GM23248 (cell line): ENCODE results near the gene NEU4.

Source experiments
- EZH2 ChIP-seq: fragments of 200-600 bp; sonication (generic); IDR thresholded peaks from 2 replicates; pipeline ENCODE4 v1.6.1; 2018; ENCODE audit warnings: antibody characterized with exemption, mild to moderate bottlenecking; ENCODE audit not compliant: insufficient read depth, poor library complexity, severe bottlenecking
- EZH2phosphoT487 ChIP-seq: fragments of 200-600 bp; sonication (generic); IDR thresholded peaks from 2 replicates; pipeline ENCODE4 v1.6.1; 2018; ENCODE audit warnings: antibody characterized with exemption, moderate library complexity, mild to moderate bottlenecking, low read depth; ENCODE audit not compliant: insufficient read depth

- TF ChIP-seq EZH2 (no peak), EZH2phosphoT487 (no peak)
Measured at GRCh38 chr2:241813644-241814392, 4.8 kb downstream of the NEU4 start.
